Measurements from ENCODE around the gene RHBDL3.

Gene RHBDL3

GRCh38 chr17:32267690-32268205, 2.1 kb downstream of the RHBDL3 start:
- no peaks in the 10 kb centered on the region for H3K9me3 ChIP-seq (ENCODE audit: control insufficient read depth, low read depth, low read length)
- H3K36me3 ChIP-seq (ENCODE audit: control insufficient read depth, low read depth, low read length) = no peaks in the 10 kb centered on the region
- no peak overlapping the region for H3K27ac ChIP-seq (ENCODE audit: low read length)
- H3K4me3 ChIP-seq (ENCODE audit: low read length) = peak overlapping the region; percentile 32
- peaks cover 31% of the 10 kb centered on the region for H3K4me1 ChIP-seq (ENCODE audit: control insufficient read depth, low read depth, low read length)
- H3K27me3 ChIP-seq (ENCODE audit: control insufficient read depth, insufficient read depth, low read length) = peaks cover 39% of the 10 kb centered on the region
- no peak overlapping the region for H3K9ac ChIP-seq (ENCODE audit: low read length)

- Histone ChIP-seq H3K9ac (ENCODE audit: low read length) (no peak overlapping the region), H3K27me3 (ENCODE audit: control insufficient read depth, insufficient read depth, low read length) (peaks cover 36% of the 10 kb centered on the region), H3K4me1 (ENCODE audit: control insufficient read depth, low read depth, low read length) (peaks cover 29% of the 10 kb centered on the region), H3K4me3 (ENCODE audit: low read length) (no peak overlapping the region), H3K36me3 (ENCODE audit: control insufficient read depth, low read depth, low read length) (no peaks in the 10 kb centered on the region), H3K27ac (ENCODE audit: low read length) (no peak overlapping the region), H3K9me3 (ENCODE audit: control insufficient read depth, low read depth, low read length) (no peaks in the 10 kb centered on the region)
Observed at GRCh38 chr17:32268734-32269288, 3.2 kb downstream of the RHBDL3 start.

DNA sequence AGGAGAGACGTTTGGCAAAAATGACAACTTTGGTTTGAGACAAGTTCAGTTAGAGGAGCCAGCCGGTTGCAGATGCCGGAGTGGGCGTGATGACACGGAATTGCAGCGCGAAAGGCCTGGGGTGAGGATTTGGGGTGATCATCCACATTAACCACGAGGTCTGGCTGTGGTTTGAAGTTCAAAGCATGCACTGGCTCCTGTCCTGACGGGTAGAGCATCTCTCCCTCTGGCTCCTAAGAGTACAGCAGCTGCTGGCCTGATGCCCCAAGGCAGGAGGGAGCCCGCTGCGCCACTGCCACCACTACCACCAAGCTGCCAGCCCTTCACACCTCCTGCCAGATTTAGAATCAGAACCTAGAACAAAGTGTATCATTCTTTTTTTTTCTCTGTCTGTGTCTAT, 3.7 kb downstream of the RHBDL3 start:
- Histone ChIP-seq H3K9ac (ENCODE audit: low read length) (no peak overlapping the region), H3K36me3 (ENCODE audit: control insufficient read depth, low read depth, low read length) (no peaks in the 10 kb centered on the region), H3K27me3 (ENCODE audit: control insufficient read depth, insufficient read depth, low read length) (peaks cover 30% of the 10 kb centered on the region), H3K9me3 (ENCODE audit: control insufficient read depth, low read depth, low read length) (no peaks in the 10 kb centered on the region), H3K27ac (ENCODE audit: low read length) (no peak overlapping the region), H3K4me1 (ENCODE audit: control insufficient read depth, low read depth, low read length) (peaks cover 24% of the 10 kb centered on the region), H3K4me3 (ENCODE audit: low read length) (no peak overlapping the region)

GRCh38 chr17:32271844-32272243, 6.2 kb downstream of the RHBDL3 start:
- Histone ChIP-seq H3K4me1 (ENCODE audit: control insufficient read depth, low read depth, low read length) (peaks cover 40% of the 10 kb centered on the region), H3K36me3 (ENCODE audit: control insufficient read depth, low read depth, low read length) (no peaks in the 10 kb centered on the region), H3K27me3 (ENCODE audit: control insufficient read depth, insufficient read depth, low read length) (peaks cover 19% of the 10 kb centered on the region), H3K9ac (ENCODE audit: low read length) (no peak overlapping the region), H3K27ac (ENCODE audit: low read length) (no peak overlapping the region), H3K9me3 (ENCODE audit: control insufficient read depth, low read depth, low read length) (no peaks in the 10 kb centered on the region), H3K4me3 (ENCODE audit: low read length) (no peak overlapping the region)

- H3K9ac ChIP-seq (ENCODE audit: low read length) = no peak overlapping the region
- H3K4me1 ChIP-seq (ENCODE audit: control insufficient read depth, low read depth, low read length) = peaks cover 31% of the 10 kb centered on the region
- H3K9me3 ChIP-seq (ENCODE audit: control insufficient read depth, low read depth, low read length) = no peaks in the 10 kb centered on the region
- H3K4me3 ChIP-seq (ENCODE audit: low read length) = no peak overlapping the region
- H3K36me3 ChIP-seq (ENCODE audit: control insufficient read depth, low read depth, low read length) = no peaks in the 10 kb centered on the region
- no peaks in the 10 kb centered on the region for H3K27me3 ChIP-seq (ENCODE audit: control insufficient read depth, insufficient read depth, low read length)
- no peak overlapping the region for H3K27ac ChIP-seq (ENCODE audit: low read length)
Observed at GRCh38 chr17:32274101-32274500, 8.5 kb downstream of the RHBDL3 start.

DNA sequence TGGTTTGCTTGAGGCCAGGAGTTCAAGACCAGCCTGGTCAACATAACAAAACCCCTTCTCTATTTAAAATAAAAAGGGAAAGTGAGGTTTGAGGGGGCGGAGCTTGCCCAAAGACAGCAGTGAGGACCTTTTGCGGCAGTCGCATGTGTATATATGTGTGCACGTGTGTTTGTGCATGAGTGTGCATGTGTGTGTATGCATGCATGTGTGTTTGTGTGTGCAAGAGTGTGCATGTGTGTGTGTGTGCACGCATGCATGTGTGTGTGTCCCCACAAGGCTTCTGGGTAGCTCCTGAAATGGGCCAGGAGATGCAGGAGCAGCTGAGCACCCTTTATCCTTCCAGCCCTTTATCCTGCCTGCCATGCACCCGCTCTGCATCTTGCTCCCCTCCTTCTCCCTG, 9.0 kb downstream of the RHBDL3 start:
- Histone ChIP-seq H3K27me3 (ENCODE audit: control insufficient read depth, insufficient read depth, low read length) (no peaks in the 10 kb centered on the region), H3K4me3 (ENCODE audit: low read length) (no peak overlapping the region), H3K9ac (ENCODE audit: low read length) (no peak overlapping the region), H3K36me3 (ENCODE audit: control insufficient read depth, low read depth, low read length) (no peaks in the 10 kb centered on the region), H3K4me1 (ENCODE audit: control insufficient read depth, low read depth, low read length) (peaks cover 37% of the 10 kb centered on the region), H3K27ac (ENCODE audit: low read length) (no peak overlapping the region), H3K9me3 (ENCODE audit: control insufficient read depth, low read depth, low read length) (no peaks in the 10 kb centered on the region)

DNA sequence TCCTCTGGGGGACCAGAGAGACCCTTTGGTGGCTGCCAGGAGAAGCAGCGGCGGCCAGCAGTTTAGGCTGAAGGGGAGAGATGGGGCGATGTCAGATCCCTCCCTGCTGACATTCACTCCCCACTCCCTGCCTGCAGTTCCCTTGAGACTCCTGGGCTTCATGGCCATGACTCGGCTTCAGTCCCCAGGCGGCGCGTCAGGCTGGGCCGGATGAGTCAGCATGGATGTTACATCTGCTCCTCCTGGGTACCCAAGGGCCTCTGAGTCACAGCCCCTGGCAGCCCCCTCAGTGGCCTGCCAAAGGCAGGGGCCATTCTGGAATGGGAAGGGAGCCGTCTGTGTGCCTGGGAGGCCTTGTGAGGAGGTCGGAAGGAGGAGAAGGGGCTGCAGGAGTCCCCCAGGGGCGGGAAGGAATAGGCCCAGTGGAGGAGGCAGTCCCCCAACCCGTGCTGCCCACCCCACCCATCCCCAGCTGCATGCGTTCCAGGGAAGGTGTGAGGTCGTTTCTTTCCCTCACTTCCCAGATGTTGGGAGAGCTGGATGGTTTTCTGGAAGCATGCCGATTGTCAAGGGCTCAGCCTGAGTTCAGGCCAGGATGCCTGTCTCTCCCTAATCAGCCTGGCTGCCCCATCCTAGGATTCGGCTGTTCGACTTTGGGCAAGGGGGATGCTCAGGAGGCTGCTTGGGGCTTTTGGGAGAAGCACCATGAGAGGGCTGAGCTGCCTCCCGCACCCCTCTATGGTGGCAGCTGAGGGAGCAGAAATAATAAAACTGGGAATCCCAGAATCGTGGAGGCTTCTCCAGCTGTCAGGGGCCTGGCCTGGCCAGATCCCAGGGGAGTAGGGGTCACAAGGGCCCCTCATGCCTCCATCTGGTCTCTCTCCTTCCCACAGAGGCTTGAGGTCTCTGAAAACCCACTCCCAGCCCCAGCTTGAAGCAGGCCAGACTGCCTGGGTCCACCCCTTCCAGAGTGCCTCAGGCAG, 9.7 kb downstream of the RHBDL3 start:
- Histone ChIP-seq H3K36me3 (ENCODE audit: control insufficient read depth, low read depth, low read length) (no peaks in the 10 kb centered on the region), H3K4me1 (ENCODE audit: control insufficient read depth, low read depth, low read length) (peaks cover 43% of the 10 kb centered on the region), H3K9ac (ENCODE audit: low read length) (no peak overlapping the region), H3K9me3 (ENCODE audit: control insufficient read depth, low read depth, low read length) (no peaks in the 10 kb centered on the region), H3K27ac (ENCODE audit: low read length) (no peak overlapping the region), H3K27me3 (ENCODE audit: control insufficient read depth, insufficient read depth, low read length) (no peaks in the 10 kb centered on the region), H3K4me3 (ENCODE audit: low read length) (no peak overlapping the region)

DNA sequence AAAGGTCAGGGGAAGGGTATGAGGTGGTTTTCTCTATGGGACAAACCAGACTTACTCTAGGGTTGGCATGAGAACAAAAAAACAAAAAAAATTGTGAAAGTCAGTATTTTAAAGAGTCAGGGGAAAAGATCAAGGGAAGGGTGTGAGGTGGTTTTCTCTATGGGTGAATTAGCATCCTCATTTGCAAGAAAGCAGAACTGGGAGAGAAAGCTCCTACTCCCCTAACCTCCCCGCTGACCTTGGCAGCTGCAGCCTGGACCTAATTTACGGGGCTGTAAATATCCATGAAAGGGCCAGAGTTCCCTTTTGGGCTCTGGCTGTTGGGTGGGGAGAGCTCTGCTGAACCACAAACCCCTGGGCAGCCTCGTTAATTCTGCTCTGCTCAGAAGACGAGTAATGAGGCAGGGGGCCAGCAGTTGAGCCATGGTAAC, 10.6 kb downstream of the RHBDL3 start:
- H3K4me1 ChIP-seq (ENCODE audit: control insufficient read depth, low read depth, low read length) = peaks cover 48% of the 10 kb centered on the region

DNA sequence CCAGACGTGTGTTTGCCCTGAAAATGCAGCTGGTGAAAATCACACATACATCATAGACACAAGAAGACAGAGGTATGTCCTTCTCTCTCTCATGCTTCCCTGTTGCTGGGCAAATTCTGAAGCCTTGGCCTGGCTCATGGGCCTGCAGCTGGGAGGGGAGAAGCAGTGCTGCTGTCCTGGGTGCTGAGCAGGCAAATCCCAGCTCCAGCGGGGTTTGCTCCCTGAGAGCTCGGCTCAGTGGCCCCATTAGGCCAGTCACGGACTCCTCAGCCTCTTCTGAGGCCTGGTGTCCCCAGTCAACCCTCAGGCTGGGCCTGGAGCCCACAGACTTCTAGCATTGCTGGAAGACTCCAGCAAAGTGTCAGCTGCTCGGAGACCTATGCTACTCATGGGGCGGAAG, 11.7 kb downstream of the RHBDL3 start:
- Histone ChIP-seq H3K27me3 (ENCODE audit: control insufficient read depth, insufficient read depth, low read length) (no peaks in the 10 kb centered on the region), H3K4me1 (ENCODE audit: control insufficient read depth, low read depth, low read length) (peaks cover 52% of the 10 kb centered on the region), H3K36me3 (ENCODE audit: control insufficient read depth, low read depth, low read length) (no peaks in the 10 kb centered on the region), H3K27ac (ENCODE audit: low read length) (no peak overlapping the region), H3K9me3 (ENCODE audit: control insufficient read depth, low read depth, low read length) (no peaks in the 10 kb centered on the region), H3K4me3 (ENCODE audit: low read length) (no peak overlapping the region), H3K9ac (ENCODE audit: low read length) (no peak overlapping the region)

More for the DNA sequence above, 10.6 kb downstream of the RHBDL3 start:
- H3K9ac ChIP-seq (ENCODE audit: low read length) = no peak overlapping the region
- H3K27ac ChIP-seq (ENCODE audit: low read length) = no peak overlapping the region
- H3K27me3 ChIP-seq (ENCODE audit: control insufficient read depth, insufficient read depth, low read length) = no peaks in the 10 kb centered on the region
- no peaks in the 10 kb centered on the region for H3K9me3 ChIP-seq (ENCODE audit: control insufficient read depth, low read depth, low read length)
- no peak overlapping the region for H3K4me3 ChIP-seq (ENCODE audit: low read length)
- no peaks in the 10 kb centered on the region for H3K36me3 ChIP-seq (ENCODE audit: control insufficient read depth, low read depth, low read length)

DNA sequence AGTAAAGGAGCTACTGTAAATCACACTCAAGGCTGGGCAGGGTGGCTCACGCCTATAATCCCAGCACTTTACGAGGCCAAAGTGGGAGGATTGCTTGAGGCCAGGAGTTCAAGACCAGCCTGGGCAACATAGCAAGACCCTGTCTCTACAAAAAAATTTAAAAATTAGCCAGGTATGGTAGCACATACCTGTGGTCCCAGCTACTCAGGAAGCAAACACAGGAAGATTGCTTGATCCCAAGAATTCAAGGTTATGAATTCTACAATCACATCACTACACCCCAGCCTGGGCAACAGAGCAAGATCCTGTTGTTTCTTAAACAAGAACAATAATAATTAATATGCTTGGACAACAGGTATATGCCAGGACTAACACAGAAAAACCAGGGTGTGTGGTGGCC, 13.2 kb downstream of the RHBDL3 start:
- Histone ChIP-seq H3K27me3 (ENCODE audit: control insufficient read depth, insufficient read depth, low read length) (no peaks in the 10 kb centered on the region), H3K27ac (ENCODE audit: low read length) (no peak overlapping the region), H3K36me3 (ENCODE audit: control insufficient read depth, low read depth, low read length) (no peaks in the 10 kb centered on the region), H3K4me1 (ENCODE audit: control insufficient read depth, low read depth, low read length) (peaks cover 52% of the 10 kb centered on the region), H3K9me3 (ENCODE audit: control insufficient read depth, low read depth, low read length) (no peaks in the 10 kb centered on the region), H3K4me3 (ENCODE audit: low read length) (no peak overlapping the region), H3K9ac (ENCODE audit: low read length) (no peak overlapping the region)

DNA sequence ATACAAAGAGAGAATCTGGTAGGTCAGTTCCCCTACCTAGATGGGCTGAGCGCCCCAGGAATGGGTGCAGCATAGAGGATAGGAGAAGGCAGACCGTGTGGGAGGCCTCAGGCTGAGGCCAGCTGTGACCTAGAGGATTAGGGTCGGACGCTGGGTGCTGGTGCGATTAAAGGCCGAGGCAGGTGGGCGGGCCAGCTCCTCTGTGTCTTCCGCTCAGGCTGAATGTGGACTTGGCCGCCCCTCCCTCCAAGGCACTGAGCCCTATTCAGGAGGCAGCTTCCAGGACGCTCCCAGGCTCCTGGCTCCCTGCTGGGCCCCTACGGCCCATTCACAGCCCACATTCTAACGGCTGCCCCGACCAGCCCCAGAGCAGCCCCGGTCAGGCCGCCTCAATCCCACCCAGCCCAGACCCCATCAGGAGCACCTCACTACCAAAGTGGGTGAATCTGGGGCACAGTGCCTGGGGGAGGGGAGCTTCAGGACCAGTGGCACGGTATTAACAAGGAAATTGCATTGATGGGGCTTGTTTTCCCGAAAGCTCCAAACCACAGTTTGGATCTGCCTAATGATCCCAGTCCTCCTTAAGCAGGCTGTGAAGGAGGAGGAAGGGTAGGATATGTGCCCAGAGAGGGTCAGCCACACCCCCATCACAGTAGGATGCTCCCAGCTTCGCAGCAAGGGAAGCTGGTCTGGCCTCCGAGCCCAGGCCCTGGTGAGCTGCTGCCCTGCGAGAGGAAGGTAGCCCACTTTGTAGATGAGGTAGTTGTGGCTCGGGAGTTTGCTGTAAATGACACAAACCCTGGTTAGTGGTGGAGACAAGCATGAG, 14.5 kb downstream of the RHBDL3 start:
- H3K4me3 ChIP-seq (ENCODE audit: low read length) = peak overlapping the region; percentile 7
- H3K9me3 ChIP-seq (ENCODE audit: control insufficient read depth, low read depth, low read length) = no peaks in the 10 kb centered on the region
- H3K9ac ChIP-seq (ENCODE audit: low read length) = no peak overlapping the region
- no peaks in the 10 kb centered on the region for H3K36me3 ChIP-seq (ENCODE audit: control insufficient read depth, low read depth, low read length)
- no peak overlapping the region for H3K27ac ChIP-seq (ENCODE audit: low read length)
- no peaks in the 10 kb centered on the region for H3K27me3 ChIP-seq (ENCODE audit: control insufficient read depth, insufficient read depth, low read length)
- H3K4me1 ChIP-seq (ENCODE audit: control insufficient read depth, low read depth, low read length) = peaks cover 45% of the 10 kb centered on the region
